K562 (cell line): ENCODE data around the gene METRN. TPM values are rescaled to one million over a fixed set of nuclear protein-coding genes. Genes with fewer than 3 reads are reported as not detected.

Experiments used
- CREB1 ChIP-seq, 2 experiments: sonication (generic) in 1 of 2; formaldehyde crosslinking in 1 of 2; IDR thresholded peaks; 2 replicates each; pipeline versions ENCODE4 v1.6.1 to v1.8.0; 2012 to 2022; ENCODE audit warnings: inconsistent platforms in 1 of 2, mild to moderate bottlenecking in 1 of 2, missing genetic modification reagents in 1 of 2, moderate library complexity in 1 of 2
- ERF ChIP-seq: fragments of 450-650 bp; formaldehyde crosslinking; IDR thresholded peaks from 2 replicates; pipeline ENCODE4 v1.4.0; 2020; ENCODE audit warnings: mild to moderate bottlenecking, mixed read lengths
- FOXA3 ChIP-seq, 2 experiments: fragments of 450-650 bp in 1 of 2; sonication (generic) in 1 of 2; formaldehyde crosslinking; IDR thresholded peaks in 1 of 2; conservative IDR thresholded peaks in 1 of 2; 2 replicates each; pipeline versions ENCODE4 v1.4.0 to v1.8.0; 2020 to 2022; ENCODE audit warnings: mild to moderate bottlenecking in 2 of 2, missing genetic modification reagents in 1 of 2
- GATAD2B ChIP-seq: fragments of 450-650 bp; IDR thresholded peaks from 2 replicates; pipeline ENCODE4 v1.6.1; 2017; ENCODE audit warnings: mild to moderate bottlenecking, borderline replicate concordance
- HNRNPK ChIP-seq: fragments of 200-400 bp; formaldehyde crosslinking; IDR thresholded peaks from one replicate; pipeline ENCODE4 v1.6.1; 2018; ENCODE audit warnings: mild to moderate bottlenecking, low read depth, low read length; ENCODE audit not compliant: poor library complexity, severe bottlenecking
- JUN ChIP-seq, 2 experiments: sonication (generic) in 1 of 2; formaldehyde crosslinking in 1 of 2; IDR thresholded peaks; 2 replicates each; pipeline versions ENCODE4 v1.6.1 to v1.8.0; 2012 to 2022; ENCODE audit warnings: borderline replicate concordance in 2 of 2, mild to moderate bottlenecking in 2 of 2, improper control_type of control experiment in 1 of 2, low read depth in 1 of 2, low read length in 1 of 2, missing genetic modification reagents in 1 of 2
- KDM2B ChIP-seq: fragments of 250-450 bp; sonication (Bioruptor Pico); IDR thresholded peaks from 2 replicates; pipeline ENCODE4 v1.8.0; 2021; ENCODE audit warnings: mild to moderate bottlenecking, moderate library complexity
- L3MBTL2 ChIP-seq: fragments of 450-650 bp; IDR thresholded peaks from 2 replicates; pipeline ENCODE4 v1.6.1; 2016; ENCODE audit warnings: mild to moderate bottlenecking, moderate library complexity
- MAZ ChIP-seq, 2 experiments: fragments of 450-650 bp in 1 of 2; sonication (generic) in 1 of 2; formaldehyde crosslinking; IDR thresholded peaks in 1 of 2; conservative IDR thresholded peaks in 1 of 2; 2 replicates each; pipeline versions ENCODE4 v1.4.0 to v1.5.0; 2020; ENCODE audit warnings: mild to moderate bottlenecking in 1 of 2, missing genetic modification reagents in 1 of 2
- MIER1 ChIP-seq: fragments of 450-650 bp; IDR thresholded peaks from 2 replicates; pipeline ENCODE4 v1.6.1; 2016; ENCODE audit warnings: antibody characterized with exemption, mild to moderate bottlenecking, low read depth
- MYC ChIP-seq, 2 experiments: fragments of 250-450 bp in 1 of 2; sonication (Bioruptor Pico) in 1 of 2; IDR thresholded peaks; 2 replicates each; pipeline versions ENCODE4 v1.5.1 to v1.6.1; 2012 to 2021; ENCODE audit warnings: low read depth in 2 of 2, borderline replicate concordance in 1 of 2, improper control_type of control experiment in 1 of 2, low read length in 1 of 2, mild to moderate bottlenecking in 1 of 2, moderate library complexity in 1 of 2
- NCOA6 ChIP-seq: fragments of 450-650 bp; IDR thresholded peaks from 2 replicates; pipeline ENCODE4 v1.6.1; 2017; ENCODE audit warnings: mild to moderate bottlenecking
- NFIC ChIP-seq: fragments of 450-650 bp; IDR thresholded peaks from 2 replicates; pipeline ENCODE4 v1.6.1; 2017; ENCODE audit warnings: mild to moderate bottlenecking, inconsistent platforms
- TEAD2 ChIP-seq: fragments of 450-650 bp; IDR thresholded peaks from 2 replicates; pipeline ENCODE4 v1.6.1; 2016; ENCODE audit warnings: missing genetic modification characterization, control low read depth, missing compliant biosample characterization
- ZBTB17 ChIP-seq: fragments of 450-650 bp; formaldehyde crosslinking; IDR thresholded peaks from 2 replicates; pipeline ENCODE4 v1.4.0; 2020; ENCODE audit warnings: mild to moderate bottlenecking
- ZFX ChIP-seq: sonication (generic); formaldehyde crosslinking; IDR thresholded peaks from 2 replicates; pipeline ENCODE4 v1.8.0; 2022; ENCODE audit warnings: mild to moderate bottlenecking, missing genetic modification reagents, moderate library complexity
- ZNF232 ChIP-seq: sonication (generic); formaldehyde crosslinking; IDR thresholded peaks from 2 replicates; pipeline ENCODE4 v1.8.0; 2022; ENCODE audit warnings: mild to moderate bottlenecking, missing genetic modification reagents
- ZNF253 ChIP-seq: fragments of 250-450 bp; sonication (Bioruptor Pico); conservative IDR thresholded peaks from 2 replicates; pipeline ENCODE4 v1.6.1; 2021; ENCODE audit warnings: mild to moderate bottlenecking
- polyA plus RNA-seq, 8 experiments: library from polyadenylated mRNA; depleted of rRNA in 4 of 8; stranded (reverse) in 5 of 8; unstranded in 3 of 8; fragments of >200 nt; fragmentation: Nextera tagmentation in 2 of 8; fragmentation: Illumina TruSeq in 1 of 8; extraction: Ambion mirVana in 2 of 8; extraction: Trizol in 1 of 8; gene quantifications; 2 replicates each; pipeline versions ENCODE4 v1.2.1 to v1.2.3, GENCODE V29; 2011 to 2014; ENCODE audit warnings: inconsistent platforms in 1 of 8, missing spikeins in 1 of 8
- total RNA-seq, 7 experiments: library from RNA; depleted of rRNA in 6 of 7; stranded (reverse); fragments of >200 nt in 6 of 7; fragmentation: Illumina TruSeq in 2 of 7; extraction: Trizol in 2 of 7; gene quantifications; 2 replicates each; pipeline versions ENCODE4 v1.2.1 to v1.2.3, GENCODE V29; 2011 to 2021; ENCODE audit warnings: low replicate concordance in 1 of 7
- TF ChIP-seq, protein P1 (sequence below): sonication (generic); formaldehyde crosslinking; IDR thresholded peaks from 2 replicates; pipeline ENCODE4 v1.8.0; 2023; ENCODE audit warnings: mild to moderate bottlenecking, missing genetic modification reagents
- TF ChIP-seq, protein P2 (sequence below): fragments of 450-650 bp; IDR thresholded peaks from 2 replicates; pipeline ENCODE4 v1.6.1; 2017; ENCODE audit warnings: antibody characterized with exemption, mild to moderate bottlenecking
- TF ChIP-seq, protein P3 (sequence below): fragments of 250-450 bp; sonication (Bioruptor Pico); IDR thresholded peaks from 2 replicates; pipeline ENCODE4 v1.9.0; 2021; ENCODE audit warnings: mild to moderate bottlenecking

METRN gene
- total and polyA plus RNA-seq, 9 of the 15 experiments (the other 6 are each of a cell fraction or from before 2014, with no cell fraction given) = 0.20 to 89.8 (median 15.4) TPM

DNA sequence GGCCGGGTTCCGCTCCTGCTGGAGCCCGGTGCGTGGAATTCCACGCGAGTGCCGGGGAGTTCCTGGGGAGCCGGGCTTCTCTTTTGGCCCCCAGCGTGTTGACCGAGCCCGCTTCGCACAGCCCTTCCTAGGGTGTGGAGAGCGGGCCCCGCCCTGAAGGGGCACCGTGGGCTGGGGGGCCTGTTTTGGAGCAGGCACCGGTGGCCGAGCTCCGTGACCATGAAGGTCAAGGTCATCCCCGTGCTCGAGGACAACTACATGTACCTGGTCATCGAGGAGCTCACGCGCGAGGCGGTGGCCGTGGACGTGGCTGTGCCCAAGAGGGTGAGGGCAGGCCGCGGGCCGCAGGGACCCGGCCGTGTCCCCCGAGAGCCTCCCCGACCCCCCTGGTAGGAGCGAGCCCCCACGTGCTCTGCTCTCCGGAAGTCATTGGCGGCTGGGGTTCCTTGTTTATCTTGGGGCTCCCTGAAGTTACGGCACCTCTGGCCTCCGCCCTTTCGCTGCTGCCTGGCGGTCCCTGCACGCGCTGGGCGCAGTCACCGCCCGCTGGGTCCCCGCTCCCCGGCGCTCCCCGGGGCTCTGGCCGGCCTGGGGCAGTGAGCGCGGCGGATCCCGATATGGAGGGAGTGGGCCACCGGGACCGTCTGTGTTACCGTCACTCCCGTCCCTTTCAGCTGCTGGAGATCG is 12.5 kb downstream of the METRN start (continued):
- TF ChIP-seq ZNF232 (CRISPR knock-in tag) (no peak), NFIC (peak; percentile 42; the same call in 1 of the 2 replicates), HNRNPK (no peak), ZFX (CRISPR knock-in tag) (peak; percentile 50), GATAD2B (peak; percentile 80), ZBTB17 (0 out of 2 replicates have a peak, but pooled peaks have one; percentile 33), JUN (IDR thresholded peaks at IDR 0.05; ENCODE audit: borderline replicate concordance, low read depth, low read length) (no peak), JUN (CRISPR knock-in tag; IDR thresholded peaks at IDR 0.05; ENCODE audit: borderline replicate concordance) (0 out of 2 replicates have a peak, but pooled peaks have one; percentile 58), KDM2B (CRISPR knock-in tag) (peak; percentile 50; the same call in 1 of the 2 replicates), L3MBTL2 (peak; percentile 9), MAZ (CRISPR knock-in tag; conservative IDR thresholded peaks at IDR 0.05 in 1 of 2, IDR thresholded peaks at IDR 0.05 in 1 of 2) (peak; percentile 25 to 59; a peak in 2 of 4 replicates), NCOA6 (no peak), FOXA3 (CRISPR knock-in tag; conservative IDR thresholded peaks at IDR 0.05 in 1 of 2, IDR thresholded peaks at IDR 0.05 in 1 of 2) (peak in 1 of 2 experiments; percentile 74; a peak in 2 of 4 replicates), ERF (CRISPR knock-in tag) (0 out of 2 replicates have a peak, but pooled peaks have one; percentile 35), MYC (IDR thresholded peaks at IDR 0.05; ENCODE audit: low read depth, low read length) (peak; percentile 71), MYC (CRISPR knock-in tag; IDR thresholded peaks at IDR 0.05; ENCODE audit: borderline replicate concordance, low read depth) (peak; percentile 82; the same call in 1 of the 2 replicates), CREB1 (IDR thresholded peaks at IDR 0.05) (0 out of 2 replicates have a peak, but pooled peaks have one; percentile 8), CREB1 (CRISPR knock-in tag; IDR thresholded peaks at IDR 0.05) (no peak), TEAD2 (no peak), ZNF253 (CRISPR knock-in tag) (no peak), MIER1 (no peak)
- TF ChIP-seq, protein P1, sequence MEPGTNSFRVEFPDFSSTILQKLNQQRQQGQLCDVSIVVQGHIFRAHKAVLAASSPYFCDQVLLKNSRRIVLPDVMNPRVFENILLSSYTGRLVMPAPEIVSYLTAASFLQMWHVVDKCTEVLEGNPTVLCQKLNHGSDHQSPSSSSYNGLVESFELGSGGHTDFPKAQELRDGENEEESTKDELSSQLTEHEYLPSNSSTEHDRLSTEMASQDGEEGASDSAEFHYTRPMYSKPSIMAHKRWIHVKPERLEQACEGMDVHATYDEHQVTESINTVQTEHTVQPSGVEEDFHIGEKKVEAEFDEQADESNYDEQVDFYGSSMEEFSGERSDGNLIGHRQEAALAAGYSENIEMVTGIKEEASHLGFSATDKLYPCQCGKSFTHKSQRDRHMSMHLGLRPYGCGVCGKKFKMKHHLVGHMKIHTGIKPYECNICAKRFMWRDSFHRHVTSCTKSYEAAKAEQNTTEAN (CRISPR knock-in tag) = no peak
- TF ChIP-seq, protein P2, sequence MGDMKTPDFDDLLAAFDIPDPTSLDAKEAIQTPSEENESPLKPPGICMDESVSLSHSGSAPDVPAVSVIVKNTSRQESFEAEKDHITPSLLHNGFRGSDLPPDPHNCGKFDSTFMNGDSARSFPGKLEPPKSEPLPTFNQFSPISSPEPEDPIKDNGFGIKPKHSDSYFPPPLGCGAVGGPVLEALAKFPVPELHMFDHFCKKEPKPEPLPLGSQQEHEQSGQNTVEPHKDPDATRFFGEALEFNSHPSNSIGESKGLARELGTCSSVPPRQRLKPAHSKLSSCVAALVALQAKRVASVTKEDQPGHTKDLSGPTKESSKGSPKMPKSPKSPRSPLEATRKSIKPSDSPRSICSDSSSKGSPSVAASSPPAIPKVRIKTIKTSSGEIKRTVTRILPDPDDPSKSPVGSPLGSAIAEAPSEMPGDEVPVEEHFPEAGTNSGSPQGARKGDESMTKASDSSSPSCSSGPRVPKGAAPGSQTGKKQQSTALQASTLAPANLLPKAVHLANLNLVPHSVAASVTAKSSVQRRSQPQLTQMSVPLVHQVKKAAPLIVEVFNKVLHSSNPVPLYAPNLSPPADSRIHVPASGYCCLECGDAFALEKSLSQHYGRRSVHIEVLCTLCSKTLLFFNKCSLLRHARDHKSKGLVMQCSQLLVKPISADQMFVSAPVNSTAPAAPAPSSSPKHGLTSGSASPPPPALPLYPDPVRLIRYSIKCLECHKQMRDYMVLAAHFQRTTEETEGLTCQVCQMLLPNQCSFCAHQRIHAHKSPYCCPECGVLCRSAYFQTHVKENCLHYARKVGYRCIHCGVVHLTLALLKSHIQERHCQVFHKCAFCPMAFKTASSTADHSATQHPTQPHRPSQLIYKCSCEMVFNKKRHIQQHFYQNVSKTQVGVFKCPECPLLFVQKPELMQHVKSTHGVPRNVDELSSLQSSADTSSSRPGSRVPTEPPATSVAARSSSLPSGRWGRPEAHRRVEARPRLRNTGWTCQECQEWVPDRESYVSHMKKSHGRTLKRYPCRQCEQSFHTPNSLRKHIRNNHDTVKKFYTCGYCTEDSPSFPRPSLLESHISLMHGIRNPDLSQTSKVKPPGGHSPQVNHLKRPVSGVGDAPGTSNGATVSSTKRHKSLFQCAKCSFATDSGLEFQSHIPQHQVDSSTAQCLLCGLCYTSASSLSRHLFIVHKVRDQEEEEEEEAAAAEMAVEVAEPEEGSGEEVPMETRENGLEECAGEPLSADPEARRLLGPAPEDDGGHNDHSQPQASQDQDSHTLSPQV = no peak
- TF ChIP-seq, protein P3, sequence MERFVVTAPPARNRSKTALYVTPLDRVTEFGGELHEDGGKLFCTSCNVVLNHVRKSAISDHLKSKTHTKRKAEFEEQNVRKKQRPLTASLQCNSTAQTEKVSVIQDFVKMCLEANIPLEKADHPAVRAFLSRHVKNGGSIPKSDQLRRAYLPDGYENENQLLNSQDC = no peak
